SK-N-DZ (cell line): ENCODE data around the gene TENM3.

ENCODE experiments used
- DNase-seq: peaks from one replicate; pipeline ENCODE4 v3.0.0-alpha.2; 2015; ENCODE audit warnings: low spot score

Gene TENM3

DNA sequence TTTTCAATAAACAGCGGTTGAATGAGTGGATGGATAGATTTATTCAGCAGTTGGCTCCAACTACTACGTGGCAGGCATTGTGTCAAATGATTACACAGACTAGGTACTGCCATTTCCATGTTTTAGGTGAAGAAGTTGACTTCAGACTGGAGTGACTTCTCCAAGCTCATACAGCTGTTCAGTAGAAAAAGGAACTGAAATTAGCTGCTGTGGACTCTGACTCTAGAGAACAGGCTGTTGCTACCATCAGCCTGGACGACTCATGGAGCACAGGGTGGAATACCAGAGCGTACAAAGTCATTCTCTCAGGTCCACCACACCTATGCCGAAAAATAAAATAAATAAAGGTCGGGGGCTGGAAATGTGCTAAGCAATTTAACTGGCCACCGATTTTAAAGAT is 45.3 kb downstream of the TENM3 start:
- DNase-seq, result no peak

DNA sequence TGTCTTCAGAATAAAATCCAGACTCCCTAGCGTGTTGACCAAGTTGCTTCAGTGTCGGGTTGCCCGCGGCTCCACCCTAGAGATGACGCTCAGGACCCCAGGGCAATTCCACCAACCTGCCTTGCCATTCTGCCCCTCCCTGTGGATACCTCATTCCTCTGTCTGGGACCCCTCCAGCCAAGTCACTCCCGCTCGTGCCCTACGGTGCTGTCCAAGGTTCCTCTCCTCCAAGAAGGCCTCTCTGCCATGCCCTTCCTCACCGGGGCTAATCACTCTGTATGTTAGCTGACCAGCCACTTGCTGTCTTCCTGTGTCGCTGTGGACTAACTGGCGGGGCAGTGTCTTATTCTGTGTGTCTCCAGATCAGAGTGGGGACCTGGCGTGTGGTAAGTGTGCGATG is 46.6 kb downstream of the TENM3 start:
- no peak for DNase-seq

DNA sequence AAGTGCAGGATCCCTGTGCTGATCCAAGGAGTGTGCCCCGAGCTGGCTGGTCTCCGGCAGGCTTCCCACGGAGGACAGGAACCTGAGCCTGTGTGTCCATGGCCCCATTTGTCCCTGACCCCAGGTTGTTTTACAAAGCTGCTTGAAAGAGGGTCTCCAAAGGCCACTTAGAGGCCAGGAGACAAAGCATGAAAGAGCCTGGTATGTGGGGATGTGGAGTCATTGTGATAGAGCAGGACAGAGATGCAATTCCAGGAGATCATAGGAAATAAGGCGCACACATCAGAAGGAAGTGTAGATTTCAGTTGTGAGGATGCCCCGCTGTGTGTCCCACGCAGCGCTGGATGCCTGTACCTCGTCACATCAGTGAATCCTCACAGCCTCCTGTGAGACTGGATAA is 48.0 kb downstream of the TENM3 start:
- no peak for DNase-seq

DNA sequence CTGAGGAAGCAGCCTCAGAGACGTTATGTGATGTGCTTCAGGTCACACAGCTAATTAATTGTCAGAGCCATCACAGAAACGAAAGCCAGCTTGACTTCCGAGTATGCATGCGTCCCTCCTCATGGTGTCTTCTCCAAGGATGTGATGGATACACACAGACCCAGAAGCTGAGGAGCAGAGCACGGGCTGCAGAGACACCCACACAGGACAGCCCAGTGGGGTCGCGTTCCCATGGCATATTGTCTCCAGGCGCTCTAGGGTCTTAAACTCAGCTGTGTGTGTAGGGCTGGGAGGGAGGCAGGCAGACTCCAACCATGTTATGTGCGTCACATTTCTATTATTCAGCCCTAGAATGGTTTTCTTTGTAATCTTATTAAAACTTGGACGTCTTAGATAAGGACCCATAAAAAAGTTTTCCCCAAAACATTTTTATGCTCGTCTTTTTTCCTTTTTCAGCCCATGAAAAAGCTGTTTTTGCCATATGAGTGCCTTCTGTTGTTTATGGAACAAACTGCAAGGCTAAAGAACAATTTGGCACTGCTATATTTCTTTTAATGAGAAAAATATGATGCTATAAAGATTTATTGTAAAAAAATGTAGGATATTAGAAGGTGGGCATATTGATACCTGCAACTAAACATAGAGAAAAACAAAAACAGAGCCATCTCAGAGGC is 48.5 kb downstream of the TENM3 start:
- DNase-seq, result no peak

DNA sequence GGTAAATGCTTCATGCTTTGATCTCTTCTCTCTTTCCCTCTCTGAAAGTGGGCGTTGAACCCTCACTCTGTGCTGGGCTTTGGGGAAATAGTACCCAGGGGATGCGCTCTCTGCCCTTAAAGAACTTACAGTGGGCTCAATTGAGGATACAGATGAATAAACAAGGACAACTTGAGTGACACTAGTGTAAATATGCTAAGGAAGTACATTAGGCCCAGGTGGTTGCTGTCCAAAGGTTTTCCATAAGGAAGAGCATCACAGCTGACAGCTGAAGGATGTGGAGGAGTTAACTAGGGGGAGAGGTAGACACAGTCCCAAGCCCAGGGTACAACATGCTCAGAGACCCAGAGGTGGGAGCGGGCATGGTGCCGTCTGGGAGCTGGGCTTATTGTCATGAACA is 49.4 kb downstream of the TENM3 start:
- DNase-seq, result no peak

DNA sequence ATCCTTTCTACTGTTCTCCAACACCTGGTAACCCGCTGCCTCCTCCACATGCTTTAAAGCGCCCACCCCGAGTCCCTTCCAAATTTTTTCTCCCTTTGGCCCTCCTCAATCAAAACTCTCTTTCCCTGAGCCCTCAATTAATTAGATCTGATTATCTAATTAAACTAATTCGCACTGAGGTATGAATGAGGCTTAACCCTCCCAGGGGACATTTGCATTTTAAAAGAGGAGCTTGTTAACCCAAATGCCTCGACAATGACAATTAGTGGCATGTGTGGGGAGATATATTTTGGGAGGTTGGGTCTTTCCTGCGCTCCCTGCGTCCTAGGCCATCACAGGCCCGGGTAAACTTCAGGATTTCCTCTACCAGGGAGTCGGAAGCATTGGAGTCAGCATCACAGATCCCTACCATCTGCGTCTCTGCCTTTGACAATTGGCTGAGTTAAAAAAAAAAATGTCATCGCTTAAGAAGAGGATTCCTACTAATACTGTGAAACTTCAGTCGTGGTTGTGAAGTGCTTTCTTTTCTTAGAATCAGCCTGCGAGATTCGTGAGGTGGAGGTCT is 50.6 kb downstream of the TENM3 start:
- DNase-seq, result no peak

DNA sequence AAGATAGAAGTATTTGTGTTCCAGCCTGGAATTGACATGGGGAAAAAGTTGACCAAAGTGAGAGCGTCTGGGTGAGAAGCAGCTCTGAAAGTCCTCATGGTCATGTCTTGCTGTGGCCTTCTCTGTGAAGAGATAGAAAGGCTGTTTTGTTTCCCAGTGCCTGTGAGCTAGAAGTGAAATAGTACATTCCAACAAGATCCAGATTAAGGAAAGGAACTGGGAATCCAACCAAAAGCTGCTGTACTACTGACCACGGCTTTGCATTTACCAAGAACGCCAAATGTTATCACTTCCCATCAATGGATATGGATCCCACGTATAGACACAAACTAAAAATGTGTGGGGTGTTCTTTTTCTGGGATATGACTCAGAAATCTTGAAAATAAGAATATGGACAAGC is 51.2 kb downstream of the TENM3 start:
- no peak for DNase-seq

DNA sequence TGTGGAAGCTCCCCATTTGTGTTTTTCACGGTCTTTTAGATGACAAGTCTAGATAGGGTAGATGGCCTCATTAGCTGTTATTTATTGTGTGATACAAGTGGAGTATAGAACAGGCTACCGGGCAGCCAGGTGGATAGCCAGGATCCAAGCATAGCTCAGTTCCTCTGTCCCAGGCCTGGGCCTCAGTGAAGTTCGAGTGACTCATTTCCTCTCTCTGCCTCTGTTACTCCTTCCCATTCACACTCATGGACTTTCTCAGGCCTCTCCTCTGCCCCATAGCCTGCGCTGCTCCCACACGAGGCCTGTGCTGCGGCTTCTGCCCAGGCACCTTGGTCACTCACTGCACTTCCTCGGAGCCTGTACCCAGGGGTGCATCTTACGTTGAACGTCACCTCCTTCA is 54.5 kb downstream of the TENM3 start:
- no peak for DNase-seq

DNA sequence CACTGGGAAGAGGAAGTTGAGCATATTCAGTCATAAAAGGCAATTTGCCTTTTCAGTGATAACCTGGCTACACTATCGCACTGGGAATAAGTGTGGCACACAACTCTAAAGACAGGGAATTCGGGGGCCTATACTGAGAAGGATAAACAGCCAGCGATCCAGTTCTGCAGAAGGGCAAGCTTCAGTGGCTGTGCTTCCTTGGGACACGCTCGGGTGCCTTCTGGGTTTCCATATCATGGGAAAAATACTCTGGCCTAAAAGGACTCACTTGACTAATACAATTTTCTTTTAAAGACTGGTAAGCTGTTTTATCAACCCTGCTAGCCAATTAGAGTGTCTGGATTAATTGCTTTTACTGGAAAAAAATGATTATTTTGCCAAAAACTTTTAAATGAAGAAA is 58.5 kb downstream of the TENM3 start:
- no peak for DNase-seq

DNA sequence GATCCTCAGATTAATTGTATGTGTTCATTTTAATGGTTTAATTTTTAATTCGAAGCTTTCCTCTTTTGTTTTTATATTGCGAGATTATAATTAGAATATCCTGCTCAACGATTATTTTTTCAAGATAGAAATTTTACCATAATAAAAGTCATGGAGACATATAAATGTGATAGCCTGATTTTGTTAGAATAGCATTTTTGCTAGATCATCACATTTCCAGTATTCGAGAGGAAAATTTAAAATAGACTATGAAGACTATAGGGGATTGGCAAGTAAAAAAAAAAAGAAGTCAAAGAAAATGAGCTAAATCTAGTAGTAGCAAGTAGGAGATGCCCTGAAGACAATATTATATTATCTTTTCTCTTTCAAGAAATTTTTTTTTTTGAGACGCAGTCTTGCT is 60.6 kb downstream of the TENM3 start:
- DNase-seq, result no peak

DNA sequence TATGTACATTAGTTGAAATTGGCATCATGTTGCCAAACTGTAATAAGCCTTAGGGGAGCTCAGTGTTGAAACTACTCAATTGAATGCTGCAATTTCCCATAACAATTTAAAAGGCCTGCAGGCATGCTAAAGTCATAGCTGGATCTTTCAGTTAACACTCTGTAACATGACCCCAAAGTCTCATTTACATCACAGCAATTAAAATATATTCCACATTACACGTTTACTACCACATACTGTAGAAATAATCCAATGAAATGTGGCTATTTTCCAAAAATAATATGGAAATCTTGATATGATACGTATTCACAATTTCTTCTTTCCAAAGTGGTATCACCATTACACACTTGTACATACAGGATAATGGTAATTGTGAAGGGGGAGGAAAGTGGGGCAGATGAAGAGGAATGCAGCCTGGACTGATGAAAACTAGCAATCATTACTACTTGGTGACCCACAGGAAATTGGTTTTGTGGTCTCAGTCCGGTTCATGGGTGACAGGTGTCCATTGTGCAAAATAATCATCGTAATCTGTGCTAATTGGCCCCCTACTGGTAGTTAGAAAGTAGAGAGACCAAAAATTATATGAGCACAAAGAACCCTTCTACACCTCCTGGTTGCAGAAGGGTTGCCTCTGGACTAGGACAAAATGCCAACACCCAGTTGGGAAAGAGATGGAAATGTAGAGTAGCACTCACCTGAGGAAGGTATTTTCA is 63.7 kb downstream of the TENM3 start:
- no peak for DNase-seq

DNA sequence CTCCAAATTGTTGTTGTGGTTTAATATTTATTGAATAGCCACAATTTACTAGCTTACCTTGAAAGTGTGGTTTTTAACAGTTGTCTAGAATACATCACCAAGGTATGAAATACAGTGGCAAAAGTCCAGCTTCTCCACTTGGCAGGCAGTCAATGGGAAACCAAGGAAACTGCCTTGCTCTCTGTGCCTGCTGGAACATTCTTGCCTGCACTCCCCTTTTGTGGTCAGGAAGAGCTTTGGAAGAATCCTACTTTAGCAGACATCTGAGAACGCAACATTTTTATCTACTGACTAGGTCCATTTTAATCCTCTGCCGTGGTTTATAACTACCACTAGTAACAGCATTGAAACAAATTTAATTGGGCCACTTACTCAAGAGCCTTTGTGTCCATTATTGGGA is 64.5 kb downstream of the TENM3 start:
- DNase-seq, result no peak

DNA sequence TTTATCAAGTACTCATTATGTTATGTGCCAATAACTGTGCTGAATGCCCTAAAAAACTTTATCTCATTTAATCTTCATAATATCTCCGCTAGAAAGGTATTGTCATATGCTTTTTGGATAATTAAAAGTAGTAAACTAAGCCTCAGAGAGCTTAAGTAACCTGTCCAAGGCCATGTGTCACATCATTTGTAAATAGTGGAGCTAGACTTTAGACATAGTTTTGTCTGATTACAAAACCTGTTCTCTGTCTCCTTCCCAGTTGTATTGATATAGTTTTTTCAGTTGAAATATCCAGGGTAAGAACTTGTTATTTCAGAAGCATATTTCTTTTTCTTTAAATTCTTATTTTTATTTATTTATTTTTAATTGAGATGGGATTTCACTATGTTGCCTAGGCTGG is 66.7 kb downstream of the TENM3 start:
- no peak for DNase-seq

DNA sequence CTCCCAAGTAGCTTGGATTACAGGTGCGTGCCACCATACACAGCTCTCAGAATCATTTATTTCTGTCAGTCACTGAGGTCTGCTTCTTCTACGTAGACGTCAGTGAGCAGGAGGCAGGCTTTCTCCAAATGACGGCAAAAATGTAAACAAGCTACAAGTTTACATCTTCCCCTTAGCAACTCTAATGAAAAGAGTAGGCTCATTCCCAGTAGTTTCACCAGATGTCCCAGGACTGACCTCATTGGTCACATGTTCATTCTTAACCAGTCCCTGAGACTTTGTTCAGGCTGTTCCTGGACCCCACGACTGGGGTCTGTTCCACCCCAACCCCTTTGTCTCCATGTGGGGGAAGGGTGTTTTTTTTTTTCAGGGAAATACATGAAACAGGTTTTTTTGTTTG is 67.1 kb downstream of the TENM3 start:
- DNase-seq, result no peak

DNA sequence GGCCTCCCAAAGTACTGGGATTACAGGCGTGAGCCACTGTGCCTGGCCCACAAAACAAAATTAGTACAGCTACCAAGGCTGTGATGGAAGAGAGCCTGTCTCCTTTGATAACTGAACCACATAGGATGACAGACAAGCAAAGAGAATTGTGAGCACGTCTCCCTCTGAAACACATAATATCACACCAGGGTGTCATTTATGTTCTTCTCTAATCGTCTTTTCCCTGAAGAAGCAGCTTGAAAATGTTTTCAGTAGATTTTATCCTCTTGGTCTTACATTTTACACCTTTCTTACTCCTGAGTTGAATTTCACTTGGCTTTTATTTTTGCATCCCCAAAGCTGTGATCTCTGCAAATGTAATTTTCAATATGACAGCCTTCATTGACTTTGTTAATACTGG is 67.8 kb downstream of the TENM3 start:
- DNase-seq, result no peak

DNA sequence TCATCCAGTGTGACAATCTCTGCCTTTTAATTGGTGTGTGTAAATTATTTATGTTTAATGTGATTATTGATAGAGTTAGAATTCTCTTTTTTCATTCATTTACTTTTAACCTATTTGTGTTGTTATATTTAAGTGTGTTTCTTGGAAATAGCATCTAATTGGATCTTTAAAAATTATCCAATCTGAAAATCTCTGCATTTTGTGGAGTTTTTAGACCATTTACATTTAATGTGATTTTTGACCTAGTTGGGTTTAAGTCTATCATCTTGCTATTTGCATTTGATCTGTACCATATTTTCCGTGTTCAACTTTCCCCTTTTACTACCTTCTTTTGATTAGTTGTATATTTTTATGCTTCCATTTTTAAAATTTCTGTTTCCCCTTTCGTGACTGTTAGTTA is 71.3 kb downstream of the TENM3 start:
- no peak for DNase-seq

DNA sequence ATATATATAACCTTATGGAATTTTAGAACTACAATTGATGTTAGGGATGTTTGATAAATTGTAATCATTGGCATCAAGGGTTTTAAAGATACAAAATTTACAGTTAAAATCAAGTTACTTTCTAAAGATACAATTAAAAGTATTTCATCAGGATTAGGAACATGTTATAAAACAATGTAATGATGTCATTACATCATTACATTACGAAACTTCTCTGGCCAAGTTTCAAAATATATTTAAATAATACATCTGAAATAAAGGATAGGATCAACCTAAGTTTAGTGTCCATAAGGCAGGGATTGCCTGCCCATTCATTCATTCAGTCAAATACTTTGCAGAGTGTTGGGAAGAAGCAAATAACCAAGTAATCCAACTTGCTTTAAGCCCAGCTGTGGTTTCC is 75.1 kb downstream of the TENM3 start:
- no peak for DNase-seq

DNA sequence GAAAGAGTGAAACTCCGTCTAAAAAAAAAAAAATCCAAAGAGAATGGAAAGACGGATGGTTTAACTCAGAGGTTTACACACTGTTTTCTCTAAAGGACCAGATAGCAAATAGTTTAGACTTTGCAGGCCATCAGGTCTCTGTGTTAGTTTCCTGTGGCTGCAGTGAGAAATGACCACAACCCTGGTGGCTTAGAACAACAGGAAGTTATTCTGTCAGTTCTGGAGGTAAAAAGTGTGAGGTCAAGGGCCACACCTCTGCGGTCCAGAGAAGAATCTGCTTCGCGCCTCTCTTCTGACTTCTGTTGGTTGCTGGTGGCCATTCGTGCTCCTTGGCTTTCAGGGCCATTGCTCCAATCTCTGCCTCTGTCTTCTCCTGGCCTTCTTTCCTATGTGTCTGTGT is 76.9 kb downstream of the TENM3 start:
- DNase-seq, result no peak

DNA sequence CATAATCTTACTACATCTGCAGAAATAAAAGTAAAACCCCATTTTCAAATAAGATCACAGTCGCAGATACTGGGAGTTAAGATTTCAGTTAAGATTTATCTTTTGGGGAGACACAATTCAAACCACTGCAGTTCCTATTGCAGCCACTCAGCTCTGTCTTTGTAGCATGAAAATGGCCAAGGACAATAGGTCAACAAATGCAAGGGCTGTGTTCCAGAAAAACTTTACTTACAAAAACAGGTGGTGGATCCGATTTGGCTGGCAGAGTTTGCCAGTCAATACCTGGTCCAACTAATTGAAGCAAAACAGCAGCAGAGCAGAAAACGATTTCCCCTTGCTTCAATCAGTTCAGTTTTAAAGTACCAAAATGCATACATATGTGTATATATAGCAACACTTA is 77.4 kb downstream of the TENM3 start:
- DNase-seq, result no peak

DNA sequence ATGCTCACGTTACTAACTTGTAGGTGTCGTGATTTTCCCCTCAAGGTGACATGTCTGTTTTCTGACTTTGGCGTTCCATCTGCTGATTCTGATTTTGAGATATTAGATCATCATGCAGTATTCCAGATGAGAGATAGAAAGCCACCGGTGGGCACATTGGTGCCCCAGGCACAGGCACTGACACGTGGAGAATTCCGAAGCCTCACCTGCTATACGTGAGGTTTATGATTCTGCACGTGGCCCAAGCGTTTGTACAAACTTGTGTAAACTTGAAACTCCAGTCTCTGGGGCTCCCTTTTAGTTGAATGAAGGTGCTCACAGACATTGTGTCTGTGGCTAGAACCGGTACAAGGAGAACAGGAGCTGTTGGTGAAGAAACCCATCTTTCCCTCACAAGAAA is 81.1 kb downstream of the TENM3 start:
- no peak for DNase-seq

DNA sequence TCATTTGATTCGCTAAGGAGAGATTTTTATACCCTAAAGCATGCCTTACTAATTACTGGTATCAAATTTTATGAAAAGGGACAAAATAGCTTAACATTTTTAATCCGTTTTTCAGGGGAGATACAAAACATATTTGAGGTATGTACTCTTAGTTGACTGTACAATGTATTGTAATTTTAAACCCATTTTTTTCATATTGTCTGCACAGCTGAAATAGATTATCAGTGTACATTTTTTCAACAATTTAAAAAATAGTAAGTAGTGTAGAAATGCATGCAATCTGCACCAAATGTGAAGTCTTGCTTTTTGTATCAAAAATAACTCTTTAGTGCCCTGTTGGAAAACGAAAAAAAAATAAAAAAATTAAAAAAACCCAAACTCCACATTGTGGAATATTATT is 82.2 kb downstream of the TENM3 start:
- DNase-seq, result no peak

DNA sequence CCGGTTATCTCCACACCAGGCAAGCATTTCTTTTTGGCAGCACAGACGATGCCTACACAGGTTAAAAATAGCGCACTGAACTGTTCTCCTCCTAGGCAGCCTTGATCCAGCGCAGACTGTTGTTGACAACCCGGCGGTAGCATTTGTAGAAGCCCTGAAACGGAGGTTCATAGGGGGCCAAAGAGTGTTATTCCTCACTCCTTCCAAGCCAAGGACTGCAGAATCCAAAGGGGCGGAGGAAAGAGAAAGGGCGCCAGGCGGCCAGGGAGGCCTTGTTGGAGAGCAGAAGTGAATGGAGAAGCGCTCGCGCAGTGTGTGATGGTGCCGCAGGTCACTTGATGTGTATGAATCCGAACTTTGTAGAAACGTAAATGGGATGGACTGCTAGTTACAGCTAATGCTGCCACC is 82.7 kb downstream of the TENM3 start:
- DNase-seq, result no peak

DNA sequence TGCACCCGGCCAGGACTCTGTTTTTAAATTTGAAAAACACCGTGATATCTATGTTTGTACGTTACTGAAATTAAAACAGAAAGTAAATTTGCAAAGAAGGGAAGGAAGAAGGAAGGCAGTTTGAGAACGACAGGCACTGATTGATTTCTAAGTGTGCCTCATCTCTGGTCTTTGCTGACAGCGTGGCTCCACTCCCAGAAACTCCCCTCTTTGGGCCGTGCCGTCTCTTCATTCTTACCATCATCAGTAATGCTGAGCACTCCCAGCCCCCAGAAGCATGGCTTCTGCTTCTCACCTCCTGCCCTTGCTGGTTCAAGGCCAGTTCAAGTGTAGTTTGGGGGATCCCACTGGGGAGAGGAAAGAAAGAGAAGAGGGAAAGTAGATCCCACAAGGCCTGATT is 85.3 kb downstream of the TENM3 start:
- no peak for DNase-seq
